GM12878 (cell line): ENCODE measurements around the gene SNX21. TPM values are rescaled to one million over a fixed set of nuclear protein-coding genes. Genes with fewer than 3 reads are reported as not detected.

Experiments used
- E2F8 ChIP-seq: fragments of 450-650 bp; IDR thresholded peaks from 2 replicates; pipeline ENCODE4 v1.6.1; 2018; ENCODE audit warnings: mild to moderate bottlenecking, low read depth, moderate library complexity; ENCODE audit not compliant: partially characterized antibody
- ESRRA ChIP-seq: IDR thresholded peaks from 2 replicates; pipeline ENCODE4 v1.6.1; 2012; ENCODE audit warnings: mild to moderate bottlenecking, low read length, improper control_type of control experiment
- EZH2 ChIP-seq: IDR thresholded peaks from 2 replicates; pipeline ENCODE4 v1.6.1; 2012; ENCODE audit warnings: low read depth, mild to moderate bottlenecking, control low read depth, inconsistent platforms, low read length, borderline replicate concordance; ENCODE audit not compliant: control insufficient read depth
- FOXM1 ChIP-seq: IDR thresholded peaks from 2 replicates; pipeline ENCODE4 v1.6.1; 2012; ENCODE audit warnings: low read depth, mild to moderate bottlenecking, inconsistent platforms, low read length, moderate library complexity
- IRF4 ChIP-seq: IDR thresholded peaks from 2 replicates; pipeline ENCODE4 v1.6.1; 2011; ENCODE audit warnings: low read depth, low read length
- JUND ChIP-seq: IDR thresholded peaks from 2 replicates; pipeline ENCODE4 v1.6.1; 2012; ENCODE audit warnings: low read depth, mild to moderate bottlenecking, low read length, improper control_type of control experiment, moderate library complexity
- MAX ChIP-seq: IDR thresholded peaks from 2 replicates; pipeline ENCODE4 v1.6.1; 2012; ENCODE audit warnings: low read depth, low read length, improper control_type of control experiment
- MEF2B ChIP-seq: fragments of 450-650 bp; IDR thresholded peaks from 2 replicates; pipeline ENCODE4 v1.6.1; 2018; ENCODE audit warnings: mild to moderate bottlenecking, moderate library complexity; ENCODE audit not compliant: partially characterized antibody, poor library complexity, severe bottlenecking
- MYB ChIP-seq: fragments of 150-350 bp; IDR thresholded peaks from 2 replicates; pipeline ENCODE4 v1.6.1; 2014; ENCODE audit warnings: mild to moderate bottlenecking, low read depth, low read length, borderline replicate concordance
- NFYA ChIP-seq: IDR thresholded peaks from 2 replicates; pipeline ENCODE4 v1.6.1; 2011; ENCODE audit warnings: low read depth, mild to moderate bottlenecking, low read length, improper control_type of control experiment, borderline replicate concordance
- POLR2AphosphoS5 ChIP-seq: IDR thresholded peaks from 2 replicates; pipeline ENCODE4 v1.6.1; 2011; ENCODE audit warnings: mild to moderate bottlenecking, low read length, inconsistent platforms
- RBBP5 ChIP-seq: fragments of 200-600 bp; sonication (generic); conservative IDR thresholded peaks from 2 replicates; pipeline ENCODE4 v1.6.1; 2016
- RELA ChIP-seq: fragments of 450-650 bp; IDR thresholded peaks from 2 replicates; pipeline ENCODE4 v1.8.0; 2014; ENCODE audit warnings: borderline replicate concordance; ENCODE audit not compliant: partially characterized antibody
- SMAD5 ChIP-seq: IDR thresholded peaks from 2 replicates; pipeline ENCODE4 v1.6.1; 2016; ENCODE audit warnings: antibody characterized with exemption, low read depth
- SPI1 ChIP-seq: IDR thresholded peaks from 2 replicates; pipeline ENCODE4 v1.6.1; 2011; ENCODE audit warnings: low read depth, mild to moderate bottlenecking, low read length, moderate library complexity, borderline replicate concordance; ENCODE audit not compliant: insufficient read depth
- SREBF2 ChIP-seq: IDR thresholded peaks from 2 replicates; pipeline ENCODE4 v1.6.1; 2012; ENCODE audit warnings: mild to moderate bottlenecking, low read length
- TARDBP ChIP-seq: IDR thresholded peaks from 2 replicates; pipeline ENCODE4 v1.6.1; 2016; ENCODE audit warnings: borderline replicate concordance
- TBL1XR1 ChIP-seq: IDR thresholded peaks from 2 replicates; pipeline ENCODE4 v1.6.1; 2012; ENCODE audit warnings: low read depth, low read length, improper control_type of control experiment
- TCF12 ChIP-seq: IDR thresholded peaks from 2 replicates; pipeline ENCODE4 v1.6.1; 2011; ENCODE audit warnings: low read depth, mild to moderate bottlenecking, low read length
- TCF3 ChIP-seq: IDR thresholded peaks from 2 replicates; pipeline ENCODE4 v1.6.1; 2012; ENCODE audit warnings: low read depth, mild to moderate bottlenecking, low read length, borderline replicate concordance; ENCODE audit not compliant: insufficient read depth
- polyA plus RNA-seq, 11 experiments: library from polyadenylated mRNA; depleted of rRNA in 4 of 11; unstranded in 6 of 11; stranded (reverse) in 5 of 11; fragments of >200 nt; fragmentation: Nextera tagmentation in 4 of 11; fragmentation: Illumina TruSeq in 1 of 11; extraction: Ambion mirVana in 4 of 11; extraction: Trizol in 1 of 11; gene quantifications; 1 replicate in 1 of 11; 2 replicates in 10 of 11; pipeline versions ENCODE4 v1.2.1 to v1.2.3, GENCODE V29; 2011 to 2016; ENCODE audit warnings: inconsistent platforms in 2 of 11, missing spikeins in 2 of 11, low read depth in 1 of 11
- total RNA-seq, 4 experiments: library from RNA; depleted of rRNA in 3 of 4; stranded (reverse); fragments of >200 nt in 3 of 4; fragmentation: Illumina TruSeq in 1 of 4; extraction: Trizol in 1 of 4; gene quantifications; 2 replicates each; pipeline versions ENCODE4 v1.2.1 to v1.2.3, GENCODE V29; 2013 to 2021
- TF ChIP-seq, protein P1 (sequence below): IDR thresholded peaks from 2 replicates; pipeline ENCODE4 v1.6.1; 2011; ENCODE audit warnings: low read depth, mild to moderate bottlenecking, low read length, moderate library complexity, borderline replicate concordance; ENCODE audit errors: extremely low read depth
- TF ChIP-seq, protein P2 (sequence below): fragments of 450-650 bp; IDR thresholded peaks from 2 replicates; pipeline ENCODE4 v1.6.1; 2017; ENCODE audit warnings: low read depth, mild to moderate bottlenecking, moderate library complexity
- TF ChIP-seq, protein P3 (sequence below): fragments of 450-650 bp; IDR thresholded peaks from 2 replicates; pipeline ENCODE4 v1.6.1; 2014; ENCODE audit warnings: mild to moderate bottlenecking

Gene SNX21
- total and polyA plus RNA-seq, 10 of the 15 experiments (the other 5 are each of a cell fraction or from before 2014, with no cell fraction given), result 0.10 to 1.4 (median 0.57) TPM

DNA sequence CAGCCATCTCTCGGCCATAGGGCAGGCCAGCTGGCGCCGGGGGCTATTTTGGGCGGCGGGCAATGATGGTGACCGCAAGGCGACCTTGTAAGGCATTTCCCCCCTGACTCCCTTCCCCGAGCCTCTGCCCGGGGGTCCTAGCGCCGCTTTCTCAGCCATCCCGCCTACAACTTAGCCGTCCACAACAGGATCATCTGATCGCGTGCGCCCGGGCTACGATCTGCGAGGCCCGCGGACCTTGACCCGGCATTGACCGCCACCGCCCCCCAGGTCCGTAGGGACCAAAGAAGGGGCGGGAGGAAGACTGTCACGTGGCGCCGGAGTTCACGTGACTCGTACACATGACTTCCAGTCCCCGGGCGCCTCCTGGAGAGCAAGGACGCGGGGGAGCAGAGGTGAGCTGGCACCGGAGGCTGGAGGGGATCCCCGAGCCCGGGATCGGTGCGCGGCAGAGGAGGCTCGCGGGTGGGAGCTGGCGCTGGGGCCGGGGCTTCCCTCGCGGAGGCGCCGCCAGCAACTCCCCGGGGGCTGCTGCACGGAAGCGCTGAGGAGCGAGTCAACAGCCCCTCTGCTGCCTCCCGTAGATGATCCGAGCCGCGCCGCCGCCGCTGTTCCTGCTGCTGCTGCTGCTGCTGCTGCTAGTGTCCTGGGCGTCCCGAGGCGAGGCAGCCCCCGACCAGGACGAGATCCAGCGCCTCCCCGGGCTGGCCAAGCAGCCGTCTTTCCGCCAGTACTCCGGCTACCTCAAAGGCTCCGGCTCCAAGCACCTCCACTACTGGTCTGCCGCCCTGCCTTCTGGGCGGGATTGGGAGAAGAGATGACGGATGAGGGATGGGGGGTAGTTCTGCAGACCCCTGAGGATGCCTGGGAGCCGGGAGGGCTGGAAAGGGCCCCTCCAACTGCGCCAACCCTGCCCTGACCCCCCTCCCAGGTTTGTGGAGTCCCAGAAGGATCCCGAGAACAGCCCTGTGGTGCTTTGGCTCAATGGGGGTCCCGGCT, 57.7 kb downstream of the SNX21 start, which contains the start of the genes CTSA and NEURL2 (continued):
- TF ChIP-seq ESRRA (peak; percentile 75; the same call in 1 of the 2 replicates), TBL1XR1 (peak; percentile 78; the same call in 1 of the 2 replicates), TCF3 (no peak), RELA (peak; percentile 93), SREBF2 (no peak), MEF2B (peak; percentile 99), FOXM1 (peak; percentile 31; the same call in 1 of the 2 replicates), SMAD5 (no peak), SPI1 (no peak), POLR2AphosphoS5 (peak; percentile 44; the same call in 1 of the 2 replicates), JUND (no peak), IRF4 (no peak), RBBP5 (no peak), TARDBP (peak; percentile 94), MYB (no peak), TCF12 (peak; percentile 65), EZH2 (no peak), MAX (peak; percentile 98), NFYA (no peak), E2F8 (no peak)
- TF ChIP-seq, protein P1, sequence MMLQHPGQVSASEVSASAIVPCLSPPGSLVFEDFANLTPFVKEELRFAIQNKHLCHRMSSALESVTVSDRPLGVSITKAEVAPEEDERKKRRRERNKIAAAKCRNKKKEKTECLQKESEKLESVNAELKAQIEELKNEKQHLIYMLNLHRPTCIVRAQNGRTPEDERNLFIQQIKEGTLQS, result peak; percentile 100
- TF ChIP-seq, protein P2, sequence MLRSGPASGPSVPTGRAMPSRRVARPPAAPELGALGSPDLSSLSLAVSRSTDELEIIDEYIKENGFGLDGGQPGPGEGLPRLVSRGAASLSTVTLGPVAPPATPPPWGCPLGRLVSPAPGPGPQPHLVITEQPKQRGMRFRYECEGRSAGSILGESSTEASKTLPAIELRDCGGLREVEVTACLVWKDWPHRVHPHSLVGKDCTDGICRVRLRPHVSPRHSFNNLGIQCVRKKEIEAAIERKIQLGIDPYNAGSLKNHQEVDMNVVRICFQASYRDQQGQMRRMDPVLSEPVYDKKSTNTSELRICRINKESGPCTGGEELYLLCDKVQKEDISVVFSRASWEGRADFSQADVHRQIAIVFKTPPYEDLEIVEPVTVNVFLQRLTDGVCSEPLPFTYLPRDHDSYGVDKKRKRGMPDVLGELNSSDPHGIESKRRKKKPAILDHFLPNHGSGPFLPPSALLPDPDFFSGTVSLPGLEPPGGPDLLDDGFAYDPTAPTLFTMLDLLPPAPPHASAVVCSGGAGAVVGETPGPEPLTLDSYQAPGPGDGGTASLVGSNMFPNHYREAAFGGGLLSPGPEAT, result peak; percentile 100
- TF ChIP-seq, protein P3, sequence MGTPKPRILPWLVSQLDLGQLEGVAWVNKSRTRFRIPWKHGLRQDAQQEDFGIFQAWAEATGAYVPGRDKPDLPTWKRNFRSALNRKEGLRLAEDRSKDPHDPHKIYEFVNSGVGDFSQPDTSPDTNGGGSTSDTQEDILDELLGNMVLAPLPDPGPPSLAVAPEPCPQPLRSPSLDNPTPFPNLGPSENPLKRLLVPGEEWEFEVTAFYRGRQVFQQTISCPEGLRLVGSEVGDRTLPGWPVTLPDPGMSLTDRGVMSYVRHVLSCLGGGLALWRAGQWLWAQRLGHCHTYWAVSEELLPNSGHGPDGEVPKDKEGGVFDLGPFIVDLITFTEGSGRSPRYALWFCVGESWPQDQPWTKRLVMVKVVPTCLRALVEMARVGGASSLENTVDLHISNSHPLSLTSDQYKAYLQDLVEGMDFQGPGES, result no peak
